Stimulated activated CD4-positive, alpha-beta T cell treated with anti-CD3 and anti-CD28 coated beads, Interleukin-4, amount 100 ng/mL, for 4 hours (primary cell): ENCODE data around the gene FOSB.

Source experiments
- DNase-seq, 2 experiments: peaks; one replicate each; pipeline ENCODE4 v3.0.0-alpha.2; 2020

The FOSB gene

DNA sequence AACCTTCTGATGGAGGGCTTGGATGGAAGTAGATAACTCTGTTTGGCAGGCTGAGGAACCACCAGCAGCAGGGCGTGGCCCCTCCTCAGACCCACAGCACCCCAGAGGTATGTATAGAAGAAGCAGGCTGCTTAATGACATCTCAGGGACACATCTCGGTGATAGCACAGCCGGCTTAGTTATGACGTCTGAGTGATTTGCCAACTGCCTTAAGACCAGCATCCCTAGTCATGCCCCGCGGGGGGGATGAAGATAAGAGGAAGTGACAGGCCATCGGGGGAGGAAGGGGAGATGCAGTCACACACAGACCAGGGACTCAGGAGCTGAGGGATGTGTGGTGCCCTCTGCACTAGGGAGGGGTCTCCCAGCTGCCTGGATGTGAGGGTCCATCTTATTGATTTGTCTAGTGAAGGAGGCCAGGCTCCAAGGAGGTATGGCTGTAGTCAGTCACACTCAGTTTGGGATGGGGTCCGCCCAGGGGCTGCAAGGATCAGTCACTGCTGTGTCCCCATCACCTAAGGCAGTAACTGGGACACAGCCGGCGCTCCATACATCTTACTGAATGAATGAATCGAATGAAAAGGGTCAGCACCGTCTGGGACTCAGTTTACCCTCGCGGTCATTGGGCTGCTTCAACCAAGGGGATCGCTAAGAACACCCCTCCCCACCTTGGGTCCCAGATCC, 24.9 kb upstream of the FOSB start:
- peak in 1 of 2 experiments; percentile 45 for DNase-seq

DNA sequence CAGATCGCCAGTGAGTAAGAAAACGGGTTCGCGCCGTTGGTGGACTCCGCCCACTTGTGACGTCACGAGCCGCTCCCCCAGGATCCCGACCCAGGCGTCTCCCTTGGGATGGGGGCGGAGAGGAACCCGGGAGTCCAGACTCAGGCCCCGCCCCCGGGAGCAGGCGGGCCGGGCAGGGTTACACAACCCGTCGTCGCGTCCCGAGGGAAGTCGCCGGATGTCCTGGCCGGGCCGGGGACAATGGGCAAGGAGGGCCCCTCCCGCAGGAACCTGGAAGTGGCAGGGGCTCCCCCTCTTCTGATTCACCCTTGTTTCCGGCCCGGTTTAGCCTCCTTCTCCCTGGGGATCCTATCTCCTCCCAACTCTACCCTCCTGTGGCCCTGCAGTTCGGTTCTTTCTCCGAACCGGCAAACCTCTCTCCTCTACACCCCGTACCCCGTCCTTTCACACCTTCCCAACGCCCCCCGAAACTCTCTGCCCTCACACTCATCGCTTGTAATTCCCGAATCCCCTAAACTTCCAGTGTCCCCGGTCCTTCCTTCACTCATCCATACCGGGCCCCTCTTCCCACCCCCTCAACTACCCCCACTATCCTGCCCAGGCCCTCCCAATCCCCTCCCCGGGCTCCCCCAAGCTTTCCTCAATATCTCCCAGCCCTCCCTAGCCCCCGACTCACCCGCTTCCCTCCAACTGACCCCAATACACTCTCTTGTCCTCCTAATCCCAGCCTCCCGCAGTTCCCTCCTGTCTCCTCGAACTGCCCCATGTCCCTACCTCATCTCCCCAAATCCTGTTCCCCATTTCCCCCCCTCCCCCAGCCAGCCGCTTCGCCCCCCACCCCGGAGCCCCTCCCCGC, 24.1 kb upstream of the FOSB start:
- DNase-seq: peak; percentile 38 to 39

GRCh38 chr19:45444318-45445041, 23.3 kb upstream of the FOSB start:
- peak; percentile 67 to 69 for DNase-seq

GRCh38 chr19:45445139-45445538, 22.7 kb upstream of the FOSB start:
- DNase-seq: no peak

DNA sequence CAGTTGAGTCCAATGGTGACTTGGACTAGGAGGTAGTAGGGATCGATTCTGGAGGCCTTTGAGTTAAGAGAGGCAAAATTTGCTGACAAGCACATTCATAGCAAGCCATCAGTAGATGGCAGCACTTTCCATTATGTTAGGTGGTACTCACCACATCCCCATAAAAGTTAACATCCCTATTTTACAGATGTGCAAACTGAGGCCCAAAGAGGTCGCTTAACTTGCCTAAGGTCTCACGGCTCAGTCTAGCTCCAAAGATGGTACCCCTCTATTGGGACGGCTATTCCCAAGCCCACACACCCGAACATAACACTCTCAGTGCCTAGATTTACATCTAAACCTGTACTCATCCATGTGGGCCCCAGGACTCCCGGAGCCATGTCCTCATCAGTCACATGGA, 21.5 kb upstream of the FOSB start:
- no peak for DNase-seq

DNA sequence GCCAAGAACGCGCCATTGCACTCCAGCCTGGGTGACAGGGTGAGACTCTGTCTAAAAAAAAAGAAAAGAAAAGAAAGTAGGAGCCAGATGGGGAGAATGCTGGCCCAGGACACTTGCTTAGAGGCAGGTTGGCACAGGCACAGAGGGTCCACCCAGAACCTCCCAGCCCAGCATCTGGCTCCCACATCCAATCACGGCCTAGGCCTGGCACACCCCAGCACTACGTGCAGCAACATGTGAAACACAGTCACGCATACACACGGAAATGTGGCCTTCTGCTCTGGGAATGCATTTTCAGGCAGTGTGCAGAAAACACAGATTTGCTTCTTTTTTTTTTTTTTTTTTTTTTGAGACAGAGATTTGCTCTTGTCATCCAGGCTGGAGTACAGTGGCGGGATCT, 20.9 kb upstream of the FOSB start:
- no peak for DNase-seq

DNA sequence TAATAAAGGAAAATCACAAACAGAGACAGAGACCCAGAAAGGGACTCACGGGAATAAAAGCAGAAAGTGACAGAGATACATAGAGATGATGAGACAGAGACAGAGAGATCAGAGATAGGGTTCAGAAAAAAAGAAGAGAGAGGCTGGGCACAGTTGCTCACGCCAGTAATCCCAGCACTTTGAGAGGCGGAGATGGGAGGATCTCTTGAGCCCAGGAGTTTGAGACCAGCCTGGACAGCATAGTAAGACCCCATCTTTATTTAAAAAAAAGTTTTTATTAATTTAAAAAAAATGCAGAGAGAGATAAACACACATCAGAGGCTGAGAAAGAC, 19.4 kb upstream of the FOSB start:
- DNase-seq: no peak

GRCh38 chr19:45448887-45449299, 18.9 kb upstream of the FOSB start:
- no peak for DNase-seq

- no peak for DNase-seq
Measured at GRCh38 chr19:45450012-45450333, 17.8 kb upstream of the FOSB start.

DNA sequence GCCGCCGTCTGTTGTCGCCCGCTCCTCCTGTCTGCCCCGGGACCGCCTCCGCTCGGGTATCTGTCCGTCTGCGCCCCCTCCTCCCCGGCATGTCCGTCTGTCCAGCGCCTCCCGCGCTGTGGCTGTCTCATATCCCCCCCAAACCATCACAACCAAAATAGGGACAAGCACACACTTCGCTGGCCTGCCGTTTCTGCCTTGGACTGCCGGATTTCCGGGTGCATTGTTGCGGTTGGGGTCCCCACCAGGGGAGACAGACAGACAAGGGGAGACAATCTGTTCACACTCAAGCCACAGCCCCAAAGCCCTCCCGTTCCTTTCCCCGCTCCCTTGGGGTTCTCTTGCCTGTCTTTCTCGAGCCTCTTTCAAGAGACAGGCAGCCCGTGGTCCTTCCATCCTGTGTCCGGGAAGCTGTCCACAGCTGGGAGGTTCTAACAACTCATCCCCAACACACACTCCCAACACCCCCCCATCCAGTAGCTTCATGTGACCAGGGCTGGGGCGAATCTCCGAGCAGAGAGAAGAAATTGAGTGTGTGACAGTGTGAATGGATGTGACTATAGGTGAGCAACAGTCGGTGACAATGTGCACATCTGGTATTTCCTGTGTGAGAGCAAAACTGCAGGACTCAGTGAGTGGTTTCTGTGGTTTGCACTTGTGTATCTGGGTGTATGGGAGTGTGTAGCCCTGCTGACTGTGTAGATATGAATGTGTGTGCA, 16.5 kb upstream of the FOSB start:
- DNase-seq: peak in 1 of 2 experiments; percentile 35

DNA sequence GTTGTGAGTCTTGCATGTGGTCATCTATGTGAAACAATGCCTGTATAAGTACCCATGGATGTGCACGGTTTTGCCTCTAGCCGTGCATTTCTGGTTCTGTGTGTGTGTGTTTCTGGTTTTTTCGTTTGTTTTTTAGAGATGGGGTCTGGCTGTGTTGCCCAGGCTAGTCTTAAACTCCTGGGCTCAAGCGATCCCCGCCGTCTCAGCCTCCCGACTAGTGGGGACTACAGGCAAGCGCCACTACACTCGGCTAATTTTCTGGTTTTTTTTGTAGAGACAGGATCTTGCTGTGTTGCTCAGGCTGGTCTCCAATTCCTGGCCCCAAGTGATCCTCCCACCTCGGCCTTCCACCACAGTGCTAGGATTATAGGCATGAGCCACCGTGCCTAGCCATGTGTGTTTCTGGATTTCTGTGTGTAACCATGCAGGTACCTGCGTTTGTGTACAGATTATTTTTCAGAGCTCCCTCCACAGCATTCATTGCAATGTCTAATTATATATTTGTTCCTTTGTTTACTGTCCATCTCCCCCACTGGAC, 15.9 kb upstream of the FOSB start:
- no peak for DNase-seq

- peak; percentile 41 to 55 for DNase-seq
Measured at GRCh38 chr19:45455707-45456499, 11.9 kb upstream of the FOSB start.

DNA sequence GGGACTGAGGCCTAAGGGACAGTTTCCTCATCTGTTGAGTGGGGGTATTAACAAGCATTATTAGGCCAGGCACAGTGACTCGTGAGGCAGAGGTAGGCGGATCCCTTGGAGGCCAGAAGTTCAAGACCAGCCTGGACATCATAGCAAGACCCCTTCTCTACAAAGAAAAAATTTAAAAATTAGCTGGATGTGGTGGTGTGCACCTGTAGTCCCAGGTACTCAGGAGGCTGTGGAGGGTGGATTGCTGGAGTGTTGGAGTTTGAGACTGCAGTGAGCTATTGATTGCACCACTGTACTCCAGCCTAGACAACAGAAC, 11.3 kb upstream of the FOSB start:
- DNase-seq: no peak

DNA sequence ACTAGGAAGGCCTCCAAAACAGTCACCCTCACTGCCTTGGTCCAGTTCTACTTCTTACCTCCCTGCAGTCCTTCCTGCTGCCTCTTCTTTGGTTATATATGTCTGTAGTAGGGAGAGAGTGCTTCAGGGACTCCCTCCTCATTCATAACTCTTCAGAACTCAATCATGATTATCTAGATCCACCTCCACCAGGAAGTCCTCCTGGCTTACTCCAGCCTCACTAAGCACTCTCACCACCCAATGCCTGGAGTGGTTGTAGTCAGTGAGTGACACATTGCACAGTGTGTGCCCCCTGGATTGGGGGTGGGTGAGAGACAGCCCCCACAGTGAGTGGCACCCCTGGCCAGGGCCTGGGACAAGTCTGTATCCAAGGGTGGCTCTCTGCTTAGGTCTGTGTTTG, 10.0 kb upstream of the FOSB start:
- DNase-seq: no peak

GRCh38 chr19:45460807-45461347, 6.9 kb upstream of the FOSB start:
- DNase-seq: no peak

DNA sequence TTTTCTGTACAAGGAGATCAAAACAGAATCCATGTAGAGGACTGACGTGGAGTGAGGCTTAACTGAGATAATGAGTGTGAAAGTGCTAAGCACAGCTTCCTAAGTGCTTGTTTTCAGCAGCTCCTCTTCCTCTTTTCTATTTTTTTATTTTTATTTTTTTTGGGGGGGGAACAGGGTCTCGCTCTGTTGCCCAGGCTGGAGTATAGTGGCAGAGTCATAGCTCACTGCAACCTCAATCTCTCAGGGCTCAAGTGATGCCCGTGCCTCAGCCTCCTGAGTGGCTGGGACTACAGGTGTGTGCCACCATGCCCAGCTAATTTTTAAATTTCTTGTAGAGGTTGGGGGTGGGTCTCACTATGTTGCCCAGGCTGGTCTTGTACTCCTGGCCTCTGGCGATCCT, 5.6 kb upstream of the FOSB start:
- DNase-seq: no peak

- DNase-seq: no peak
Measured at GRCh38 chr19:45463241-45463640, 4.6 kb upstream of the FOSB start.

GRCh38 chr19:45464274-45464673, 3.5 kb upstream of the FOSB start:
- no peak for DNase-seq

GRCh38 chr19:45464852-45465441, 2.8 kb upstream of the FOSB start:
- DNase-seq: no peak

- no peak for DNase-seq
Measured at GRCh38 chr19:45467115-45467455, 711 bp upstream of the FOSB start.

GRCh38 chr19:45468159-45468651, 409 bp downstream of the FOSB start:
- peak in 1 of 2 experiments; percentile 34 for DNase-seq

- DNase-seq: no peak
Measured at GRCh38 chr19:45468803-45469131, 971 bp downstream of the FOSB start.
